B cell (primary cell): Measurements from ENCODE around the gene LEPROT.

Experiments
- CTCF ChIP-seq: fragments of 200-600 bp; IDR thresholded peaks from one replicate; pipeline ENCODE4 v1.8.0; 2022; ENCODE audit warnings: antibody characterized with exemption, mild to moderate bottlenecking
- EZH2 ChIP-seq: IDR thresholded peaks from 2 replicates; pipeline ENCODE4 v1.6.1; 2012; ENCODE audit warnings: borderline replicate concordance, low read depth, mild to moderate bottlenecking, moderate library complexity, low read length; ENCODE audit not compliant: insufficient read depth, poor library complexity, severe bottlenecking

DNA sequence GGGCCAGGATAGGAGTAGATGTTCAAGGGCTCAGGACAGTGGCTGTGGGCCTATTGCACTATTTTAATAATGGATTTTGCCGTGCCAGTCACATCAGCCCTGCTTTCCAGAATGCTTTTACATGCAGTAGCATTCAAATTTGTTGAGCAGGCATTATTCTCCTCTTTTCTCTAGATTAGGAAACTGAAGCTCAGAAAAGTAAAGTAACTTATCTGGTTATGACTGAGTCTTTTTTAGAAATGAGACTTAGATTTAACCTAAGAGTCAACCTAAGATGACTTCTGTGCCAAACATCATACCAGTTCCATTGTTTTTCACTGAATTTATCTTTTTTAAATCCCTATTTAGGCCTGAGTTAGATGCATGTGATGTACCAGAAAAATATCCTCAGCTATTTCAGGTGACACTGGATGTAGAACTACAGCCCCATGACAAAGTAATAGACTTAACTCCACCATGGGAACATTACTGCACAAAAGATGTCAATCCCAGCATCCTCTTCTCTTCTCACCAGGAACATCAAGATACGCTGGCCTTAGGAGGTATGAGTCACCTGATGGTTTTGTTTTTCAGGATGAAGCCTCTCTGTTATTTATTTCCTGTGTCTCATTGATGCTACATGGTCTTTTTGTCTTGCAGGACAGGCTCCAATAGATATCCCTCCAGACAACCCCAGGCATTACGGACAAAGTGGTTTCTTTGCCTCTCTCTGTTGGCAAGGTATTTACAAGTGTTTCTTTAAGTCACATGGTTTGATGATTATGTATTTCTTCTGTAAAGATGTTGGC is 31.4 kb upstream of the LEPROT start:
- TF ChIP-seq CTCF (no peak), EZH2 (no peak)
